Spleen (tissue), 11 donors: ENCODE data around the gene ADARB1. TPM values are rescaled to one million over a fixed set of nuclear protein-coding genes. Genes with fewer than 3 reads are reported as not detected.

ENCODE experiments used
- DNase-seq: peaks from one replicate; pipeline ENCODE4 v3.0.0-alpha.2; 2020
- H3K27ac ChIP-seq, 8 donors: fragments of 200-600 bp; sonication (generic) in 7 of 8; 1 replicate in 4 of 8; 2 replicates in 4 of 8; pipeline versions ENCODE4 v1.5.0 to v1.8.0; 2016 to 2021; ENCODE audit warnings: inconsistent platforms in 4 of 8, mild to moderate bottlenecking in 4 of 8, moderate library complexity in 1 of 8
- H3K27me3 ChIP-seq, 7 donors: fragments of 200-600 bp; sonication (generic) in 6 of 7; replicated peaks in 1 of 7; 1 replicate in 4 of 7; 2 replicates in 3 of 7; pipeline versions ENCODE4 v1.5.0 to v1.8.0; 2016 to 2021; ENCODE audit warnings: inconsistent platforms in 3 of 7, mild to moderate bottlenecking in 1 of 7
- H3K36me3 ChIP-seq, 6 donors: fragments of 200-600 bp; sonication (generic) in 5 of 6; 1 replicate in 4 of 6; 2 replicates in 2 of 6; pipeline versions ENCODE4 v1.5.0 to v1.8.0; 2016 to 2021; ENCODE audit warnings: inconsistent platforms in 2 of 6
- H3K4me1 ChIP-seq, 6 donors: fragments of 200-600 bp; sonication (generic) in 5 of 6; 1 replicate in 3 of 6; 2 replicates in 3 of 6; pipeline versions ENCODE4 v1.5.0 to v1.8.0; 2016 to 2021; ENCODE audit warnings: inconsistent platforms in 3 of 6
- H3K4me3 ChIP-seq, 8 donors: fragments of 200-600 bp; sonication (generic) in 7 of 8; 1 replicate in 4 of 8; 2 replicates in 4 of 8; pipeline versions ENCODE4 v1.5.0 to v1.8.0; 2016 to 2021; ENCODE audit warnings: inconsistent platforms in 4 of 8, mild to moderate bottlenecking in 4 of 8, moderate library complexity in 2 of 8
- H3K9me3 ChIP-seq, 8 donors: fragments of 200-600 bp; sonication (generic) in 7 of 8; 1 replicate in 4 of 8; 2 replicates in 4 of 8; pipeline versions ENCODE4 v1.5.0 to v1.8.0; 2016 to 2021; ENCODE audit warnings: inconsistent platforms in 4 of 8
- CTCF ChIP-seq, 11 experiments: fragments of 200-600 bp in 7 of 11; fragments of 450-650 bp in 4 of 11; sonication (generic) in 4 of 11; IDR thresholded peaks in 8 of 11; conservative IDR thresholded peaks in 3 of 11; 1 replicate in 7 of 11; 2 replicates in 4 of 11; pipeline versions ENCODE4 v1.4.0 to v1.8.0; 2016 to 2021; ENCODE audit warnings: antibody characterized with exemption in 11 of 11, inconsistent platforms in 4 of 11, mild to moderate bottlenecking in 1 of 11
- POLR2A ChIP-seq, 3 donors: fragments of 450-650 bp; IDR thresholded peaks; one replicate each; pipeline ENCODE4 v1.5.1; 2017; ENCODE audit warnings: antibody characterized with exemption in 3 of 3, mild to moderate bottlenecking in 1 of 3
- POLR2AphosphoS5 ChIP-seq, 3 donors: sonication (generic); formaldehyde crosslinking; IDR thresholded peaks; one replicate each; pipeline ENCODE4 v1.5.1; 2017; ENCODE audit warnings: antibody characterized with exemption in 3 of 3
- WGBS, 5 donors: extraction: QIAGEN DNeasy Blood & Tissue Kit in 3 of 5; methylation state at CpG; one replicate each; pipeline versions ENCODE4 v1.1.5 to v1.1.7; 2013 to 2018; 5-methylcytosine and 5-hydroxymethylcytosine counted together
- intact Hi-C: fragments of 100-400 bp; cut with DNase I; formaldehyde crosslinking; loops from one replicate; pipeline ENCODE4 v1.15.0; 2023; ENCODE audit warnings: low total_unique reads
- polyA plus RNA-seq, 3 donors: library from polyadenylated mRNA; stranded (reverse); fragments of 200-250 nt; gene quantifications; one replicate each; pipeline ENCODE4 v1.2.1, GENCODE V29; 2013
- total RNA-seq, 7 donors: library from RNA; depleted of rRNA in 3 of 7; stranded (reverse); fragments of >200 nt in 3 of 7; fragmentation: NEBNext Ultra II Directional in 4 of 7; extraction: Animal tissue kit (Norgen Biotek cat#: 25700) in 4 of 7; gene quantifications; one replicate each; pipeline versions ENCODE4 v1.1.0 to v1.2.1, GENCODE V29; 2016 to 2021
- donor health status: healthy with polysubstance abuse.
- donor health status: DM: no; HTN: no; CAD: no; lungs with moderate emphysema.
- donor health status: DM: no; HTN: no; CAD: no.
- donor health status: Bipolar disorder and iron deficiency.
- donor health status: healthy.
- donor health status: DM: no; HTN: no; CAD: no.
- donor health status: DM: yes; HTN: yes; CAD: no.

Gene ADARB1
- total and polyA plus RNA-seq, 10 donors, result 9.1 to 50.8 (median 29.0) TPM

GRCh38 chr21:45108808-45109781 is 34.7 kb downstream of the ADARB1 start:
- TF ChIP-seq CTCF (IDR thresholded peaks at IDR 0.05 in 8 of 11, conservative IDR thresholded peaks at IDR 0.05 in 3 of 11), result no peak
- no peak for TF ChIP-seq POLR2A (IDR thresholded peaks at IDR 0.05)
- peak in 1 of 3 donors; percentile 23 for TF ChIP-seq POLR2AphosphoS5 (IDR thresholded peaks at IDR 0.05)
- Histone ChIP-seq H3K36me3 (no peaks in the 10 kb centered on the region), H3K9me3 (no peaks in the 10 kb centered on the region), H3K27me3 (no peaks in the 10 kb centered on the region), H3K27ac (peak overlapping the region in 7 of 8 donors; percentile 43 to 78 (median 64)), H3K4me1 (peaks cover 51 to 98% (median 72%) of the 10 kb centered on the region in 6 donors), H3K4me3 (peak overlapping the region in 4 of 8 donors; percentile 3 to 39 (median 12))
- intact Hi-C loops, result no loop called here
- 76 to 79% (median 76%) methylated on average over 43 to 44 of the region's 44 CpGs for WGBS, 5 donors
- no peak for DNase-seq

- H3K4me1 ChIP-seq, result peaks cover 51 to 98% (median 73%) of the 10 kb centered on the region in 6 donors
- H3K9me3 ChIP-seq, result no peaks in the 10 kb centered on the region
- H3K36me3 ChIP-seq, result no peaks in the 10 kb centered on the region
- WGBS, 5 donors, result 10 to 17% (median 12%) methylated on average over 15 of the region's 15 CpGs
- no peak for DNase-seq
- TF ChIP-seq CTCF (IDR thresholded peaks at IDR 0.05 in 8 of 11, conservative IDR thresholded peaks at IDR 0.05 in 3 of 11), result no peak
- peak in 1 of 3 donors; percentile 25 for TF ChIP-seq POLR2AphosphoS5 (IDR thresholded peaks at IDR 0.05)
- H3K4me3 ChIP-seq, result peak overlapping the region in 4 of 8 donors; percentile 3 to 39 (median 12)
- H3K27me3 ChIP-seq, result no peaks in the 10 kb centered on the region
- peak overlapping the region in 7 of 8 donors; percentile 43 to 78 (median 64) for H3K27ac ChIP-seq
- intact Hi-C loops, result no loop called here
Observed at GRCh38 chr21:45109831-45110492, 35.6 kb downstream of the ADARB1 start.

GRCh38 chr21:45110873-45111624 is 36.7 kb downstream of the ADARB1 start:
- DNase-seq, result no peak
- H3K4me1 ChIP-seq, result peaks cover 47 to 98% (median 77%) of the 10 kb centered on the region in 6 donors
- TF ChIP-seq CTCF (IDR thresholded peaks at IDR 0.05 in 8 of 11, conservative IDR thresholded peaks at IDR 0.05 in 3 of 11) (no peak), POLR2AphosphoS5 (IDR thresholded peaks at IDR 0.05) (peak in 2 of 3 donors; percentile 11 to 28)
- H3K27me3 ChIP-seq, result no peaks in the 10 kb centered on the region
- H3K9me3 ChIP-seq, result no peaks in the 10 kb centered on the region
- 46 to 59% (median 53%) methylated on average over 18 of the region's 18 CpGs for WGBS, 5 donors
- peak overlapping the region in 5 of 8 donors; percentile 3 to 78 (median 64) for H3K27ac ChIP-seq
- intact Hi-C loops, result no loop called here
- H3K4me3 ChIP-seq, result peak overlapping the region in 2 of 8 donors; percentile 3 to 39
- H3K36me3 ChIP-seq, result no peaks in the 10 kb centered on the region
